HEK293 (cell line): ENCODE results near the gene PIGM.

Source experiments
- CTCF ChIP-seq: fragments of 450-650 bp; formaldehyde crosslinking; IDR thresholded peaks from 2 replicates; pipeline ENCODE4 v1.5.1; 2016; ENCODE audit warnings: missing biosample characterization, missing genetic modification characterization
- HIC1 ChIP-seq: fragments of 450-650 bp; formaldehyde crosslinking; IDR thresholded peaks from 2 replicates; pipeline ENCODE4 v1.5.1; 2016; ENCODE audit warnings: missing biosample characterization, missing genetic modification characterization
- HOXD13 ChIP-seq: sonication (generic); formaldehyde crosslinking; IDR thresholded peaks from 2 replicates; pipeline ENCODE4 v1.8.0; 2022; ENCODE audit warnings: missing genetic modification reagents, borderline replicate concordance
- KLF17 ChIP-seq: fragments of 450-650 bp; formaldehyde crosslinking; IDR thresholded peaks from 2 replicates; pipeline ENCODE4 v1.5.1; 2016; ENCODE audit warnings: missing biosample characterization, missing genetic modification characterization
- REST ChIP-seq: fragments of 450-650 bp; formaldehyde crosslinking; IDR thresholded peaks from 2 replicates; pipeline ENCODE4 v1.5.1; 2016; ENCODE audit warnings: missing biosample characterization, missing genetic modification characterization
- ZBTB20 ChIP-seq: fragments of 450-650 bp; formaldehyde crosslinking; IDR thresholded peaks from 2 replicates; pipeline ENCODE4 v1.5.1; 2016; ENCODE audit warnings: missing biosample characterization, missing genetic modification characterization
- ZEB2 ChIP-seq: fragments of 450-650 bp; formaldehyde crosslinking; IDR thresholded peaks from 2 replicates; pipeline ENCODE4 v1.5.1; 2016; ENCODE audit warnings: missing biosample characterization, missing genetic modification characterization
- ZNF112 ChIP-seq: fragments of 450-650 bp; formaldehyde crosslinking; IDR thresholded peaks from 2 replicates; pipeline ENCODE4 v1.5.0; 2017; ENCODE audit warnings: missing biosample characterization, missing genetic modification characterization
- ZNF133 ChIP-seq: fragments of 450-650 bp; formaldehyde crosslinking; IDR thresholded peaks from 2 replicates; pipeline ENCODE4 v1.5.1; 2016; ENCODE audit warnings: missing biosample characterization, missing genetic modification characterization
- ZNF140 ChIP-seq: fragments of 450-650 bp; formaldehyde crosslinking; IDR thresholded peaks from 2 replicates; pipeline ENCODE4 v1.5.1; 2016; ENCODE audit warnings: missing biosample characterization, missing genetic modification characterization
- ZNF169 ChIP-seq: fragments of 450-650 bp; formaldehyde crosslinking; IDR thresholded peaks from 2 replicates; pipeline ENCODE4 v1.5.1; 2016; ENCODE audit warnings: missing biosample characterization, missing genetic modification characterization
- ZNF211 ChIP-seq: fragments of 450-650 bp; formaldehyde crosslinking; IDR thresholded peaks from 2 replicates; pipeline ENCODE4 v1.5.1; 2016; ENCODE audit warnings: low read depth, missing biosample characterization, missing genetic modification characterization
- ZNF239 ChIP-seq: fragments of 450-650 bp; formaldehyde crosslinking; IDR thresholded peaks from 2 replicates; pipeline ENCODE4 v1.5.1; 2016; ENCODE audit warnings: missing biosample characterization, missing genetic modification characterization
- ZNF24 ChIP-seq: fragments of 450-650 bp; formaldehyde crosslinking; IDR thresholded peaks from 2 replicates; pipeline ENCODE4 v1.5.1; 2016; ENCODE audit warnings: missing biosample characterization, missing genetic modification characterization
- ZNF302 ChIP-seq: fragments of 450-650 bp; formaldehyde crosslinking; IDR thresholded peaks from 2 replicates; pipeline ENCODE4 v1.5.1; 2016; ENCODE audit warnings: missing biosample characterization, missing genetic modification characterization, low read depth
- ZNF404 ChIP-seq: fragments of 450-650 bp; formaldehyde crosslinking; IDR thresholded peaks from 2 replicates; pipeline ENCODE4 v1.5.1; 2017; ENCODE audit warnings: missing biosample characterization, missing genetic modification characterization
- ZNF416 ChIP-seq: fragments of 450-650 bp; formaldehyde crosslinking; IDR thresholded peaks from 2 replicates; pipeline ENCODE4 v1.5.1; 2016; ENCODE audit warnings: missing biosample characterization, missing genetic modification characterization
- ZNF449 ChIP-seq: fragments of 450-650 bp; formaldehyde crosslinking; IDR thresholded peaks from 2 replicates; pipeline ENCODE4 v1.5.1; 2017; ENCODE audit warnings: missing biosample characterization, mild to moderate bottlenecking, missing genetic modification characterization, moderate library complexity
- ZNF501 ChIP-seq: fragments of 450-650 bp; formaldehyde crosslinking; IDR thresholded peaks from 2 replicates; pipeline ENCODE4 v1.5.1; 2016; ENCODE audit warnings: missing biosample characterization, missing genetic modification characterization
- ZNF513 ChIP-seq: fragments of 450-650 bp; IDR thresholded peaks from 2 replicates; pipeline ENCODE4 v1.5.1; 2018; ENCODE audit warnings: missing biosample characterization, missing genetic modification characterization
- ZNF514 ChIP-seq: fragments of 450-650 bp; formaldehyde crosslinking; IDR thresholded peaks from 2 replicates; pipeline ENCODE4 v1.5.1; 2016; ENCODE audit warnings: missing biosample characterization, missing genetic modification characterization
- ZNF558 ChIP-seq: fragments of 450-650 bp; formaldehyde crosslinking; IDR thresholded peaks from 2 replicates; pipeline ENCODE4 v1.5.1; 2016; ENCODE audit warnings: missing biosample characterization, missing genetic modification characterization
- ZNF560 ChIP-seq: fragments of 450-650 bp; formaldehyde crosslinking; IDR thresholded peaks from 2 replicates; pipeline ENCODE4 v1.5.1; 2017; ENCODE audit warnings: missing biosample characterization, missing genetic modification characterization, borderline replicate concordance
- ZNF580 ChIP-seq: fragments of 450-650 bp; formaldehyde crosslinking; IDR thresholded peaks from 2 replicates; pipeline ENCODE4 v1.5.1; 2016; ENCODE audit warnings: missing biosample characterization, missing genetic modification characterization
- ZNF664 ChIP-seq: fragments of 450-650 bp; formaldehyde crosslinking; IDR thresholded peaks from 2 replicates; pipeline ENCODE4 v1.5.1; 2016; ENCODE audit warnings: missing biosample characterization, missing genetic modification characterization
- ZNF843 ChIP-seq: fragments of 450-650 bp; formaldehyde crosslinking; IDR thresholded peaks from 2 replicates; pipeline ENCODE4 v1.5.1; 2016; ENCODE audit warnings: missing biosample characterization, missing genetic modification characterization
- ZSCAN30 ChIP-seq: fragments of 450-650 bp; IDR thresholded peaks from 2 replicates; pipeline ENCODE4 v1.5.1; 2018; ENCODE audit warnings: missing biosample characterization, mild to moderate bottlenecking, missing genetic modification characterization, moderate library complexity
- ZXDB ChIP-seq: fragments of 450-650 bp; formaldehyde crosslinking; IDR thresholded peaks from 2 replicates; pipeline ENCODE4 v1.5.1; 2016; ENCODE audit warnings: missing biosample characterization, missing genetic modification characterization

Gene PIGM

GRCh38 chr1:160031365-160032164, at the start of gene PIGM (continued):
- TF ChIP-seq ZNF404 (tag by site-specific recombination) (no peak), ZNF140 (no peak), HOXD13 (CRISPR knock-in tag) (no peak), ZBTB20 (peak; percentile 21; the same call in 1 of the 2 replicates), CTCF (0 out of 2 replicates have a peak, but pooled peaks have one; percentile 23), ZSCAN30 (tag by site-specific recombination) (no peak; the same call in 1 of the 2 replicates), ZNF513 (tag by site-specific recombination) (0 out of 2 replicates have a peak, but pooled peaks have one; percentile 9), ZNF169 (tag by site-specific recombination) (no peak), ZNF239 (tag by site-specific recombination) (no peak), KLF17 (tag by site-specific recombination) (peak; percentile 27; the same call in 1 of the 2 replicates), ZNF580 (peak; percentile 48; the same call in 1 of the 2 replicates), ZEB2 (tag by site-specific recombination) (peak; percentile 83), ZNF560 (no peak), ZNF24 (tag by site-specific recombination) (0 out of 2 replicates have a peak, but pooled peaks have one; percentile 54), ZNF211 (tag by site-specific recombination) (no peak), ZNF449 (peak; percentile 34; the same call in 1 of the 2 replicates), ZNF416 (tag by site-specific recombination) (no peak), ZNF112 (tag by site-specific recombination) (no peak), ZNF302 (tag by site-specific recombination) (no peak), HIC1 (tag by site-specific recombination) (peak; percentile 78), ZNF501 (tag by site-specific recombination) (peak; percentile 66; the same call in 1 of the 2 replicates), ZNF133 (tag by site-specific recombination) (no peak), ZXDB (tag by site-specific recombination) (peak; percentile 84; the same call in 1 of the 2 replicates), REST (tag by site-specific recombination) (no peak), ZNF514 (tag by site-specific recombination) (no peak), ZNF558 (tag by site-specific recombination) (no peak), ZNF843 (tag by site-specific recombination) (no peak; the same call in 1 of the 2 replicates), ZNF664 (tag by site-specific recombination) (no peak)
